ENCODE measurements around the gene CYP19A1.
"Not testable (repeated sequence)": the region's sequence is repeated elsewhere in the genome, so short reads cannot be mapped to it uniquely, and the experiment has no call there.

The CYP19A1 gene

GRCh38 chr15:51290720-51291119 lies 47.7 kb downstream of the CYP19A1 start:
- DNase-seq, result no peak

GRCh38 chr15:51289290-51289689 lies 49.1 kb downstream of the CYP19A1 start:
- no peak for DNase-seq

GRCh38 chr15:51288143-51289065 lies 50.0 kb downstream of the CYP19A1 start:
- DNase-seq, result no peak

GRCh38 chr15:51286816-51287215 lies 51.6 kb downstream of the CYP19A1 start:
- no peak for DNase-seq

GRCh38 chr15:51285399-51285798 lies 53.0 kb downstream of the CYP19A1 start:
- no peak for DNase-seq

GRCh38 chr15:51284871-51285270 lies 53.5 kb downstream of the CYP19A1 start:
- no peak for DNase-seq

GRCh38 chr15:51283026-51283425 lies 55.4 kb downstream of the CYP19A1 start:
- DNase-seq, result no peak

GRCh38 chr15:51282241-51282640 lies 56.2 kb downstream of the CYP19A1 start:
- DNase-seq, result not testable (repeated sequence)

- DNase-seq, result peak; percentile 34
Observed at GRCh38 chr15:51281368-51281967, 56.9 kb downstream of the CYP19A1 start.

- DNase-seq, result no peak
Observed at GRCh38 chr15:51280838-51281237, 57.6 kb downstream of the CYP19A1 start.

GRCh38 chr15:51279391-51279790 lies 59.0 kb downstream of the CYP19A1 start:
- DNase-seq, result no peak

- DNase-seq, result no peak
Observed at GRCh38 chr15:51277101-51277500, 61.3 kb downstream of the CYP19A1 start.

- no peak for DNase-seq
Observed at GRCh38 chr15:51274956-51275355, 63.4 kb downstream of the CYP19A1 start.

GRCh38 chr15:51270706-51271105 lies 67.7 kb downstream of the CYP19A1 start:
- no peak for DNase-seq

- DNase-seq, result no peak
Observed at GRCh38 chr15:51269496-51269895, 68.9 kb downstream of the CYP19A1 start.

- no peak for DNase-seq
Observed at GRCh38 chr15:51267703-51268083, 70.7 kb downstream of the CYP19A1 start.

- DNase-seq, result peak; percentile 62
Observed at GRCh38 chr15:51267051-51267702, 71.2 kb downstream of the CYP19A1 start.

GRCh38 chr15:51266656-51267050 lies 71.7 kb downstream of the CYP19A1 start:
- DNase-seq, result no peak

- DNase-seq, result no peak
Observed at GRCh38 chr15:51265037-51265555, 73.3 kb downstream of the CYP19A1 start.

GRCh38 chr15:51263726-51264125 lies 74.7 kb downstream of the CYP19A1 start:
- no peak for DNase-seq

- DNase-seq, result no peak
Observed at GRCh38 chr15:51263116-51263515, 75.3 kb downstream of the CYP19A1 start.

GRCh38 chr15:51262463-51262862 lies 75.9 kb downstream of the CYP19A1 start:
- no peak for DNase-seq

GRCh38 chr15:51261113-51261512 lies 77.3 kb downstream of the CYP19A1 start:
- DNase-seq, result not testable (repeated sequence)

Measured in right kidney (tissue), 1 donor.